GM19043 (cell line): ENCODE measurements around the gene RXRG.

ENCODE experiments used
- ATAC-seq: cut with Tn5 transposase; IDR thresholded peaks from one replicate; pipeline ENCODE4 v1.9.1; 2021; ENCODE audit warnings: low read depth; ENCODE audit not compliant: unreplicated experiment

RXRG gene

GRCh38 chr1:165452336-165453130 lies 7.6 kb upstream of the RXRG start:
- ATAC-seq = no peak

GRCh38 chr1:165451691-165452090 lies 6.8 kb upstream of the RXRG start:
- ATAC-seq = no peak

GRCh38 chr1:165449131-165449530 lies 4.2 kb upstream of the RXRG start:
- no peak for ATAC-seq

GRCh38 chr1:165445388-165445787 lies 462 bp upstream of the RXRG start:
- ATAC-seq = no peak

GRCh38 chr1:165443539-165444311 lies 1.2 kb downstream of the RXRG start:
- no peak for ATAC-seq

GRCh38 chr1:165442653-165443052 lies 2.3 kb downstream of the RXRG start:
- ATAC-seq = no peak

- ATAC-seq = no peak
Measured at GRCh38 chr1:165442053-165442452, 2.9 kb downstream of the RXRG start.

- ATAC-seq = no peak
Measured at GRCh38 chr1:165441166-165441880, 3.6 kb downstream of the RXRG start.

- ATAC-seq = no peak
Measured at GRCh38 chr1:165439330-165439729, 5.6 kb downstream of the RXRG start.

- ATAC-seq = no peak
Measured at GRCh38 chr1:165436994-165437393, 7.9 kb downstream of the RXRG start.

GRCh38 chr1:165435801-165436200 lies 9.1 kb downstream of the RXRG start:
- ATAC-seq = no peak

GRCh38 chr1:165434281-165434680 lies 10.6 kb downstream of the RXRG start:
- no peak for ATAC-seq

- no peak for ATAC-seq
Measured at GRCh38 chr1:165431079-165431478, 13.8 kb downstream of the RXRG start.

GRCh38 chr1:165426745-165427144 lies 18.2 kb downstream of the RXRG start:
- no peak for ATAC-seq

- ATAC-seq = no peak
Measured at GRCh38 chr1:165425621-165426020, 19.3 kb downstream of the RXRG start.

GRCh38 chr1:165424454-165425216 lies 20.3 kb downstream of the RXRG start:
- ATAC-seq = no peak

- ATAC-seq = no peak
Measured at GRCh38 chr1:165423136-165423535, 21.8 kb downstream of the RXRG start.

- ATAC-seq = no peak
Measured at GRCh38 chr1:165420655-165421054, 24.3 kb downstream of the RXRG start.

GRCh38 chr1:165419839-165420238 lies 25.1 kb downstream of the RXRG start:
- no peak for ATAC-seq

GRCh38 chr1:165418195-165418594 lies 26.7 kb downstream of the RXRG start:
- ATAC-seq = no peak

- ATAC-seq = no peak
Measured at GRCh38 chr1:165416876-165417275, 28.1 kb downstream of the RXRG start.
